OCI-LY3 (cell line): ENCODE measurements around the gene GALNT10.

Experiments used
- CTCF ChIP-seq: fragments of 200-600, 300-600 bp; sonication (generic); IDR thresholded peaks from 2 replicates; pipeline ENCODE4 v1.5.1; 2014; ENCODE audit warnings: antibody characterized with exemption, low read length, low read depth
- EZH2phosphoT487 ChIP-seq: fragments of 200-600 bp; shearing (Covaris generic); IDR thresholded peaks from 2 replicates; pipeline ENCODE4 v1.6.1; 2018; ENCODE audit warnings: antibody characterized with exemption, mixed run types, low read depth

- TF ChIP-seq CTCF (no peak), EZH2phosphoT487 (no peak)
These were observed 227.8 kb downstream of the GALNT10 start for GRCh38 chr5:154418344-154418820.
